Cardiac fibroblast (primary cell): ENCODE measurements around the gene STRA8.

Experiments used
- DNase-seq, 2 donors: peaks; one replicate each; pipeline versions ENCODE4 v3.0.0 to v3.0.0-alpha.2; 2010; ENCODE audit warnings: low read depth in 2 of 2
- H3K4me3 ChIP-seq, 2 donors: replicated peaks in 1 of 2; 1 replicate in 1 of 2; 2 replicates in 1 of 2; pipeline ENCODE4 v1.5.1; 2011; ENCODE audit warnings: low read depth in 2 of 2, low read length in 2 of 2, mild to moderate bottlenecking in 2 of 2, moderate library complexity in 1 of 2
- TF ChIP-seq, protein P1 (sequence below): IDR thresholded peaks from one replicate; pipeline ENCODE4 v1.5.1; 2011; ENCODE audit warnings: low read depth, mild to moderate bottlenecking, low read length, inconsistent platforms

The STRA8 gene

GRCh38 chr7:135245226-135246190 is 11.9 kb downstream of the STRA8 start:
- no peak overlapping the region for H3K4me3 ChIP-seq
- no peak for DNase-seq
- TF ChIP-seq, protein P1, sequence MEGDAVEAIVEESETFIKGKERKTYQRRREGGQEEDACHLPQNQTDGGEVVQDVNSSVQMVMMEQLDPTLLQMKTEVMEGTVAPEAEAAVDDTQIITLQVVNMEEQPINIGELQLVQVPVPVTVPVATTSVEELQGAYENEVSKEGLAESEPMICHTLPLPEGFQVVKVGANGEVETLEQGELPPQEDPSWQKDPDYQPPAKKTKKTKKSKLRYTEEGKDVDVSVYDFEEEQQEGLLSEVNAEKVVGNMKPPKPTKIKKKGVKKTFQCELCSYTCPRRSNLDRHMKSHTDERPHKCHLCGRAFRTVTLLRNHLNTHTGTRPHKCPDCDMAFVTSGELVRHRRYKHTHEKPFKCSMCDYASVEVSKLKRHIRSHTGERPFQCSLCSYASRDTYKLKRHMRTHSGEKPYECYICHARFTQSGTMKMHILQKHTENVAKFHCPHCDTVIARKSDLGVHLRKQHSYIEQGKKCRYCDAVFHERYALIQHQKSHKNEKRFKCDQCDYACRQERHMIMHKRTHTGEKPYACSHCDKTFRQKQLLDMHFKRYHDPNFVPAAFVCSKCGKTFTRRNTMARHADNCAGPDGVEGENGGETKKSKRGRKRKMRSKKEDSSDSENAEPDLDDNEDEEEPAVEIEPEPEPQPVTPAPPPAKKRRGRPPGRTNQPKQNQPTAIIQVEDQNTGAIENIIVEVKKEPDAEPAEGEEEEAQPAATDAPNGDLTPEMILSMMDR: no peak

- TF ChIP-seq, protein P1: no peak
- no peak for DNase-seq
- H3K4me3 ChIP-seq: no peak overlapping the region
Measured at GRCh38 chr7:135246191-135246825, 12.7 kb downstream of the STRA8 start.

DNA sequence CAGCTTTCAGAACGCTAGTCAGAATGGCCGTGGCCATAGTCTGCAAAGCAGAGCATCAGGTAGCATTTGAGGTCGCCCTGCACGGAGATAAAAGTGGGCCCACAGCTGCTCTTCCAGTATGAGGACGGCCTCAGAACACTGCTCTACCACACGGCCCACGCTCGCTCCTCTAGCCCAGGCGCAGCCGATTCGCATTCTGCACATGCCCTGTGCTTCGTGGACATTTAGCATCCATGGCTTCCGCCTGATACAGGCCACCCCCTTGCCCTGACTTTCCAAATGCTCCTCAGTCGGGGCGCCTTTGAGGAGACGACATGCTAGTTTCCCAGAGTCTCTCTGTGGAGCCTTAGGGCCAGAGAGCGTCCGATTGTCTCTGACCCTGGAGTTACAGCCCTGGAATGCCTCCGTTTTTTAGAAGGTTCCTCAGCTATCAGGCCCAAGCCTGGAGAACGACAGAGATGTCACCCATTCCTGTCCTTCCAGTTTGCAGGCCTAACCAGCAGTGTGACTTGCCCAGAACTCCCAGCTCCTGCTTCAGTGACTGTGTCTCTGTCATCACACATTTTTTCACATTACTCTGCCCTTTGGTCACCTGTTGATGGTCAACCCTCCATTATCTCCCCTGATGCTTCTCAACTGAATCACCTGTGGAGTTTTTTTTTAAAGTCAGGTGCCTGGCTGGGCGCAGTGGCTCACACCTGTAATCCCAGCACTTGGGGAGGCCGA is 14.3 kb downstream of the STRA8 start:
- H3K4me3 ChIP-seq: no peak overlapping the region
- TF ChIP-seq, protein P1: no peak
- DNase-seq: no peak

GRCh38 chr7:135248546-135248945 is 14.9 kb downstream of the STRA8 start:
- DNase-seq: peak in 1 of 2 donors; percentile 28
- TF ChIP-seq, protein P1: no peak
- no peak overlapping the region for H3K4me3 ChIP-seq

DNA sequence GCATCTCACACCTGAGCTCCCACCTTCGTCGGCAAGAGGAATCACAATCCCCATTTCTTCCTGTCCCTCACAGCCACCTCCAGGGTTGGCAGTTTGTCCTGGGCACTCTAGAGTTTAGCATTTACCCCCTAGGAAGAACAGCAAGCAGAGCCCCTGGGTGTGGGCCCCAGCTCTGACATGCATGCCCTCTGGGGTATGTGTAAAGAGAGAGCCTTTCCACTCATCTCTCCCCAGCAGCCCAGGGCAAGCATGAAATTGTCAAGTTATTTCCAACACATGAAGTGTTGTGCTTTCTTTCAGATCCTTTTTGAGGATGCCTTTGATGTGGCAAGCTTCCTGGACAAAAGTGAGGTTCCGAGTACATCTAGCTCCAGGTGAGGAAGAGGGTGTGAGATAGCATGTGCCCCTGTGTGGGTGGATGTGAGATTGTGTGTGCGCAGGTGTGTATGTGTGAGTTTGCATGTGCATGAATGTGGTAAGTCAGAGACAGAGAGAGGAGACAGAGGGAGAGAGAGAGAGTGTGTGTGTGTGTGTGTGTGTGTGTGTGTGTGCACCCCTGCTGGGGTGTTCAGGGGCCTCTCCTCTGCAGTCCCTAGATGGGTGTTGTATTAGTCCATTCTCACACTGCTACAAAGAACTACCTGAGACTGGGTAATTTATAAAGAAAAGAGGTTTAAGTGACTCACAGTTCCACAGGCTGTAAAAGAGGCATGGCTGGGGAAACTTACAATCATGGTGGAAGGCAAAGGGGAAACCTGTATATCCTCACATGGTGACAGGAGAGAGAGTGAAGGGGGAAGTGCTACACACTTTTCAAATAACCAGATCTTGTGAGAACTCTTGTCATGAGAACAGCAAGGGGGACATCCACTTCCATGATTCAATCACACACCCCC is 18.1 kb downstream of the STRA8 start:
- TF ChIP-seq, protein P1: no peak
- no peak for DNase-seq

More for the DNA sequence above, 18.1 kb downstream of the STRA8 start:
- H3K4me3 ChIP-seq: no peak overlapping the region
